ENCODE measurements around the gene PODXL. TPM values are rescaled to one million over a fixed set of nuclear protein-coding genes. Genes with fewer than 3 reads are reported as not detected.

PODXL gene
- total RNA-seq, 1 experiment from 2014 or later = 32.3 TPM

GRCh38 chr7:131459256-131459655 is 97.2 kb downstream of the PODXL start:
- peaks cover 8% of the 10 kb centered on the region; the same call in 1 of the 2 replicates for H3K36me3 ChIP-seq (ENCODE audit: control insufficient read depth, insufficient read depth, low read length)
- ATAC-seq (no peak), DNase-seq (ENCODE audit: low read depth, low spot score) (no peak)
- BruUV-seq (replicated peaks) = no TSS peak
- CTCF ChIA-PET = no interaction called here
- intact Hi-C loops (cut with micrococcal nuclease; ENCODE audit: unreplicated experiment) = no loop called here
- H3K4me1 ChIP-seq (ENCODE audit: control insufficient read depth, insufficient read depth, low read length) = no peaks in the 10 kb centered on the region
- no peak overlapping the region for H3K27ac ChIP-seq (ENCODE audit: low read length)
- POLR2A ChIA-PET = no interaction called here
- TF ChIP-seq, protein P1, sequence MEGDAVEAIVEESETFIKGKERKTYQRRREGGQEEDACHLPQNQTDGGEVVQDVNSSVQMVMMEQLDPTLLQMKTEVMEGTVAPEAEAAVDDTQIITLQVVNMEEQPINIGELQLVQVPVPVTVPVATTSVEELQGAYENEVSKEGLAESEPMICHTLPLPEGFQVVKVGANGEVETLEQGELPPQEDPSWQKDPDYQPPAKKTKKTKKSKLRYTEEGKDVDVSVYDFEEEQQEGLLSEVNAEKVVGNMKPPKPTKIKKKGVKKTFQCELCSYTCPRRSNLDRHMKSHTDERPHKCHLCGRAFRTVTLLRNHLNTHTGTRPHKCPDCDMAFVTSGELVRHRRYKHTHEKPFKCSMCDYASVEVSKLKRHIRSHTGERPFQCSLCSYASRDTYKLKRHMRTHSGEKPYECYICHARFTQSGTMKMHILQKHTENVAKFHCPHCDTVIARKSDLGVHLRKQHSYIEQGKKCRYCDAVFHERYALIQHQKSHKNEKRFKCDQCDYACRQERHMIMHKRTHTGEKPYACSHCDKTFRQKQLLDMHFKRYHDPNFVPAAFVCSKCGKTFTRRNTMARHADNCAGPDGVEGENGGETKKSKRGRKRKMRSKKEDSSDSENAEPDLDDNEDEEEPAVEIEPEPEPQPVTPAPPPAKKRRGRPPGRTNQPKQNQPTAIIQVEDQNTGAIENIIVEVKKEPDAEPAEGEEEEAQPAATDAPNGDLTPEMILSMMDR (IDR thresholded peaks at IDR 0.05) = no peak
- TF ChIP-seq, protein P2, sequence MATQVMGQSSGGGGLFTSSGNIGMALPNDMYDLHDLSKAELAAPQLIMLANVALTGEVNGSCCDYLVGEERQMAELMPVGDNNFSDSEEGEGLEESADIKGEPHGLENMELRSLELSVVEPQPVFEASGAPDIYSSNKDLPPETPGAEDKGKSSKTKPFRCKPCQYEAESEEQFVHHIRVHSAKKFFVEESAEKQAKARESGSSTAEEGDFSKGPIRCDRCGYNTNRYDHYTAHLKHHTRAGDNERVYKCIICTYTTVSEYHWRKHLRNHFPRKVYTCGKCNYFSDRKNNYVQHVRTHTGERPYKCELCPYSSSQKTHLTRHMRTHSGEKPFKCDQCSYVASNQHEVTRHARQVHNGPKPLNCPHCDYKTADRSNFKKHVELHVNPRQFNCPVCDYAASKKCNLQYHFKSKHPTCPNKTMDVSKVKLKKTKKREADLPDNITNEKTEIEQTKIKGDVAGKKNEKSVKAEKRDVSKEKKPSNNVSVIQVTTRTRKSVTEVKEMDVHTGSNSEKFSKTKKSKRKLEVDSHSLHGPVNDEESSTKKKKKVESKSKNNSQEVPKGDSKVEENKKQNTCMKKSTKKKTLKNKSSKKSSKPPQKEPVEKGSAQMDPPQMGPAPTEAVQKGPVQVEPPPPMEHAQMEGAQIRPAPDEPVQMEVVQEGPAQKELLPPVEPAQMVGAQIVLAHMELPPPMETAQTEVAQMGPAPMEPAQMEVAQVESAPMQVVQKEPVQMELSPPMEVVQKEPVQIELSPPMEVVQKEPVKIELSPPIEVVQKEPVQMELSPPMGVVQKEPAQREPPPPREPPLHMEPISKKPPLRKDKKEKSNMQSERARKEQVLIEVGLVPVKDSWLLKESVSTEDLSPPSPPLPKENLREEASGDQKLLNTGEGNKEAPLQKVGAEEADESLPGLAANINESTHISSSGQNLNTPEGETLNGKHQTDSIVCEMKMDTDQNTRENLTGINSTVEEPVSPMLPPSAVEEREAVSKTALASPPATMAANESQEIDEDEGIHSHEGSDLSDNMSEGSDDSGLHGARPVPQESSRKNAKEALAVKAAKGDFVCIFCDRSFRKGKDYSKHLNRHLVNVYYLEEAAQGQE (IDR thresholded peaks at IDR 0.05; ENCODE audit: insufficient read depth in 1 of 2, low read depth in 2 of 2, low read length in 1 of 2) = no peak
- TF ChIP-seq TCF7L2 (IDR thresholded peaks at IDR 0.05; ENCODE audit: low read depth, low read length) (no peak), POLR2AphosphoS5 (IDR thresholded peaks at IDR 0.05; ENCODE audit: low read depth, low read length) (no peak), SIN3A (IDR thresholded peaks at IDR 0.05; ENCODE audit: borderline replicate concordance, insufficient read depth, low read depth, low read length) (no peak)
- H3K27me3 ChIP-seq (ENCODE audit: control insufficient read depth, insufficient read depth, low read length) = no peaks in the 10 kb centered on the region
- H3K4me3 ChIP-seq (ENCODE audit: low read depth in 2 of 2, low read length in 2 of 2) = no peak overlapping the region
- in situ Hi-C loops (cut with HindIII; ENCODE audit: low pct_unique_long_range_greater_than_20kb, low sequenced_read_pairs) = no loop called here
- H3K9me3 ChIP-seq (ENCODE audit: control insufficient read depth, insufficient read depth, low read depth, low read length) = no peaks in the 10 kb centered on the region

- H3K27ac ChIP-seq (ENCODE audit: low read length) = no peak overlapping the region
- H3K36me3 ChIP-seq (ENCODE audit: control insufficient read depth, insufficient read depth, low read length) = peaks cover 2% of the 10 kb centered on the region; the same call in 1 of the 2 replicates
- no peaks in the 10 kb centered on the region for H3K9me3 ChIP-seq (ENCODE audit: control insufficient read depth, insufficient read depth, low read depth, low read length)
- DNase-seq (ENCODE audit: low read depth, low spot score) (no peak), ATAC-seq (no peak)
- no peaks in the 10 kb centered on the region for H3K4me1 ChIP-seq (ENCODE audit: control insufficient read depth, insufficient read depth, low read length)
- in situ Hi-C loops (cut with HindIII; ENCODE audit: low pct_unique_long_range_greater_than_20kb, low sequenced_read_pairs) = no loop called here
- H3K4me3 ChIP-seq (ENCODE audit: low read depth in 2 of 2, low read length in 2 of 2) = no peak overlapping the region
- no peaks in the 10 kb centered on the region for H3K27me3 ChIP-seq (ENCODE audit: control insufficient read depth, insufficient read depth, low read length)
- TF ChIP-seq TCF7L2 (IDR thresholded peaks at IDR 0.05; ENCODE audit: low read depth, low read length) = no peak
- TF ChIP-seq SIN3A (IDR thresholded peaks at IDR 0.05; ENCODE audit: borderline replicate concordance, insufficient read depth, low read depth, low read length) = no peak
- TF ChIP-seq, protein P1 (IDR thresholded peaks at IDR 0.05) = no peak
- TF ChIP-seq, protein P2 (IDR thresholded peaks at IDR 0.05; ENCODE audit: insufficient read depth in 1 of 2, low read depth in 2 of 2, low read length in 1 of 2) = no peak
- no peak for TF ChIP-seq POLR2AphosphoS5 (IDR thresholded peaks at IDR 0.05; ENCODE audit: low read depth, low read length)
- POLR2A ChIA-PET = no interaction called here
- BruUV-seq (replicated peaks) = no TSS peak
- intact Hi-C loops (cut with micrococcal nuclease; ENCODE audit: unreplicated experiment) = no loop called here
- CTCF ChIA-PET = interaction anchor here (0.6 kb wide), 1 partner anchor 14 kb away, joined by 4 read pairs; no protein-coding TSS in a partner anchor
Measured at GRCh38 chr7:131456338-131456737, 100.1 kb downstream of the PODXL start.
